NT2/D1 (cell line): ENCODE results near the gene ZNF664.

Experiments
- SUZ12 ChIP-seq: IDR thresholded peaks from 2 replicates; pipeline ENCODE4 v1.6.1; 2011; ENCODE audit not compliant: insufficient read length, insufficient read depth; ENCODE audit errors: extremely low read depth
- YY1 ChIP-seq: IDR thresholded peaks from 2 replicates; pipeline ENCODE4 v1.6.1; 2011; ENCODE audit not compliant: insufficient read length, insufficient read depth

DNA sequence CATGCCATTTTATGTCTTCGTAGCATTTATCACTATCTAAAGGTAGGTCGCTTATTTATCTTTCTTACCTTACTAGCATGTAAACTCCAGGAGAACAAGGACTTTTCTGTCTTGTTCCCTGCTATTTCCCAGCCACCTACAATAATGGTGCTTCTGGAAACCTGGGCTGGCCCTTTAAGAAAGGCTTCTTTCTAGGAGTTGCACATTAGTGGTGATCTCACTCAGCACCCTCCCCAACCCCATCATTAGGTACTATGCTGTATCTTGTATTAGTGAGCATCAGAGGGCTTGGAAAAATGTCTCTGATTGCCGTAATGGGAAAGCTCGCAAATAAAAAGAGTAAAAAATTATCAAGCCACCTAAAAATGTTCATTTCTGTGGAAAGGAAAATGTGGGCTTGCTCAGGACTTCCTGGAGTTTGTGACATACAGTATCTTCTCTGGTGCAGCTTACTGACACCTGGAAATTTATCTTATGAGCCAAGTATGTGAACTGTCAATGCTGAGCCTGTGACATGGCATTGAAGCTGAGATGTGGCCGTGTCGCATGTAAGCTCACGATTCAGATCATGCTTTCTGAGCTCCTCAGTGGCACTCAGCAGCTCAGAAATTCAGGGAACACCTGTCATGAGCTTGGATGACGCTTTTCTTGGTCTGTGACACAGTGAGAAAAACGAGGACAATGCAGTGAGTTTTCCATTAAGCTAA, 12.8 kb upstream of the ZNF664 start:
- no peak for TF ChIP-seq YY1
- no peak for TF ChIP-seq SUZ12
